NCI-H69 (cell line): ENCODE results near the gene GNAI3.

Experiments
- DNase-seq: peaks from one replicate; lab custom pipeline; 2025; lab: John Stamatoyannopoulos, UW

The GNAI3 gene

GRCh38 chr1:109661391-109661790 lies 113.0 kb downstream of the GNAI3 start:
- DNase-seq = no peak

- no peak for DNase-seq
Measured at GRCh38 chr1:109664671-109665070, 116.3 kb downstream of the GNAI3 start.

DNA sequence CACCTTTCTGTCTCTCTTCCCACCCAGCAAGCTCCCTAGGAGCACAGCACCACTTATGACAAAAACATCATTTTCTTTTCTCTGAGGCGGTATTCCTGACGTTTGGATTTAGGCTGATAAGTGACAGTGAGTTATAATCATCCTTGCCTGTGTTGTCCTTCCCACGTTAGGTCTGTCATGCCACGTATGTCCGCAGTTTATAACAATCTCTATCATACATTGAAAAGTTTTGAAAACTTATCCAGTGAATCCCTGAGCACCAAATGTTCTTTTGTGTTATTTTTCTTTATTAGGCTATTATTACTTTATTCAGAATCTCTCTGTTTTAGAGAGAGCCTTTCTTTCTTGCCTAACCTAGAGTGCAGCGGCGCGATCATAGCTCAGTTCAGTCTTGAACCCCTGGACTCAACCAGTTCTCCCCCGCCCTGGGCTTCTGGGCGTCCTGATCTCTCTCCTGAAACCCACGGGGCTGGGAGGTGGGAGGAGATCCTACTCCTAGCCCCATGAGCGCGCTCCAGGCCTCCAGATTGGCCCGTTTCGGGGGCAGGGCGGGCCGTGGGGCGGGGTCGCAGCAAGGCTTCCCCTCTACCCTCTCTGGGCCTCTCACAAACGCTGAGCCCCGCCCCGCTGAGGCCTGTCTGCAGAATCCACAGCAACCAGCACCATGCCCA lies 119.2 kb downstream of the GNAI3 start, which contains the start of gene GSTM2:
TSS of gene GSTM2 (plus strand) at position 606 of the 671 bp plus-strand sequence. CDS start at position 665, 59 bp downstream.
- peak; percentile 85 for DNase-seq
